Upper lobe of right lung (tissue), 1 donor: Measurements from ENCODE around the gene TLR8. TPM values are rescaled to one million over a fixed set of nuclear protein-coding genes. Genes with fewer than 3 reads are reported as not detected.
"Not testable (repeated sequence)": the region's sequence is repeated elsewhere in the genome, so short reads cannot be mapped to it uniquely, and the experiment has no call there.

Source experiments
- ATAC-seq: fragments of 200-7000 bp; cut with Tn5 transposase; one replicate; pipeline ENCODE4 v1.9.1; 2020; ENCODE audit warnings: mild to moderate bottlenecking, moderate library complexity
- DNase-seq: peaks from one replicate; pipeline ENCODE4 v3.0.0-alpha.2; 2020
- H3K27ac ChIP-seq: fragments of 200-600 bp; one replicate; pipeline ENCODE4 v1.8.0; 2022
- H3K27me3 ChIP-seq: fragments of 200-600 bp; one replicate; pipeline ENCODE4 v1.8.0; 2022; ENCODE audit warnings: mild to moderate bottlenecking
- H3K36me3 ChIP-seq: fragments of 200-600 bp; one replicate; pipeline ENCODE4 v1.8.0; 2022
- H3K4me1 ChIP-seq: fragments of 200-600 bp; one replicate; pipeline ENCODE4 v1.8.0; 2022
- H3K4me3 ChIP-seq: fragments of 200-600 bp; one replicate; pipeline ENCODE4 v1.8.0; 2022; ENCODE audit warnings: mild to moderate bottlenecking
- H3K9me3 ChIP-seq: fragments of 200-600 bp; one replicate; pipeline ENCODE4 v1.8.0; 2022
- intact Hi-C: fragments of 100-400 bp; cut with DNase I; formaldehyde crosslinking; loops from one replicate; pipeline ENCODE4 v1.11.0; 2022
- total RNA-seq: library from RNA; stranded (reverse); fragmentation: NEBNext Ultra II Directional; extraction: Animal tissue kit (Norgen Biotek cat#: 25700); gene quantifications from one replicate; pipeline ENCODE4 v1.2.1, GENCODE V29; 2021
- TF ChIP-seq, protein P1 (sequence below): fragments of 200-600 bp; IDR thresholded peaks from one replicate; pipeline ENCODE4 v1.8.0; 2022; ENCODE audit warnings: antibody characterized with exemption
- donor health status: DM: no; HTN: yes; CAD: no; lungs with severe emphysema.

TLR8 gene
- total RNA-seq, 1 donor from 2014 or later = 17.8 TPM

DNA sequence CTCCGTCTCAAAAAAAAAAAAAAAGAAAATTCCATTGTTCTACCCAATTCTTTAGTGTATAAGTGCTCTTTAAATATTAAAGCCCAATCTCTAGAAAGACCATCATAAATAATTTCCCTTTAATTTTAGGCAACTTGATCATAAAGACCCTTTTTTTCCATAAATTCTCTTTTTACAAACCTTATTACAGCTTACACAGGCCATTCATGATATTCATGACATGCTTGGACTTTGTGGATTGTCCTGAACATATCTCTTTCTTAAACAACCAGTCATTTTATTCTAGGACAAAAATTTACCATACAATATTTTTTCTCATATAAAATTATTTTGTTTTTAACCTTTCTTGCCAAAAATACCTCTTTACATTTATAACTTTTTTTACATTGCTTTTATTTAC, 30.5 kb downstream of the TLR8 start:
- ATAC-seq (no peak), DNase-seq (no peak)
- no peaks in the 10 kb centered on the region for H3K4me1 ChIP-seq
- H3K27me3 ChIP-seq = no peaks in the 10 kb centered on the region
- intact Hi-C loops = no loop called here
- H3K27ac ChIP-seq = no peak overlapping the region
- H3K36me3 ChIP-seq = no peaks in the 10 kb centered on the region
- no peak overlapping the region for H3K4me3 ChIP-seq
- TF ChIP-seq, protein P1, sequence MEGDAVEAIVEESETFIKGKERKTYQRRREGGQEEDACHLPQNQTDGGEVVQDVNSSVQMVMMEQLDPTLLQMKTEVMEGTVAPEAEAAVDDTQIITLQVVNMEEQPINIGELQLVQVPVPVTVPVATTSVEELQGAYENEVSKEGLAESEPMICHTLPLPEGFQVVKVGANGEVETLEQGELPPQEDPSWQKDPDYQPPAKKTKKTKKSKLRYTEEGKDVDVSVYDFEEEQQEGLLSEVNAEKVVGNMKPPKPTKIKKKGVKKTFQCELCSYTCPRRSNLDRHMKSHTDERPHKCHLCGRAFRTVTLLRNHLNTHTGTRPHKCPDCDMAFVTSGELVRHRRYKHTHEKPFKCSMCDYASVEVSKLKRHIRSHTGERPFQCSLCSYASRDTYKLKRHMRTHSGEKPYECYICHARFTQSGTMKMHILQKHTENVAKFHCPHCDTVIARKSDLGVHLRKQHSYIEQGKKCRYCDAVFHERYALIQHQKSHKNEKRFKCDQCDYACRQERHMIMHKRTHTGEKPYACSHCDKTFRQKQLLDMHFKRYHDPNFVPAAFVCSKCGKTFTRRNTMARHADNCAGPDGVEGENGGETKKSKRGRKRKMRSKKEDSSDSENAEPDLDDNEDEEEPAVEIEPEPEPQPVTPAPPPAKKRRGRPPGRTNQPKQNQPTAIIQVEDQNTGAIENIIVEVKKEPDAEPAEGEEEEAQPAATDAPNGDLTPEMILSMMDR = no peak
- no peaks in the 10 kb centered on the region for H3K9me3 ChIP-seq

GRCh38 chrX:12940471-12940870, 34.1 kb downstream of the TLR8 start:
- H3K36me3 ChIP-seq, intact Hi-C loops, H3K27me3 ChIP-seq, H3K9me3 ChIP-seq, H3K4me1 ChIP-seq, H3K27ac ChIP-seq, ATAC-seq, H3K4me3 ChIP-seq, DNase-seq: not testable (repeated sequence)

DNA sequence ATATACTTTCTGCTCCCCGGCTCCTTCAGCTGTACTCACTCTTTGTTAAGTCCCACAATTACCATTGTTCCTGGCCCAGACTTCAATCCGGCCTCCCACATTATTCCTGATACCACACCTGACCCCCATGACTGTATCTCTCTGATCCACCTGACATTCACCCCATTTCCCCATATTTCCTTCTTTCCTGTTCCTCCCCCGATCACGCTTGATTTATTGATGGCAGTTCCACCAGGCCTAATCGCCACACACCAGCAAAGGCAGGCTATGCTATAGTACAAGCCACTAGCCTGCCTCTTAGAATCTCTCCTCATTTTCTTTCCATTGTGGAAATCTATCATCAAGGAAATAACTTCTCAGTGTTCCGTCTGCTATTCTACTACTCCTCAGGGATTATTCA, 37.2 kb downstream of the TLR8 start:
- peaks cover 14% of the 10 kb centered on the region for H3K4me1 ChIP-seq
- H3K4me3 ChIP-seq, H3K9me3 ChIP-seq, H3K27ac ChIP-seq, DNase-seq, H3K27me3 ChIP-seq, ATAC-seq, intact Hi-C loops, H3K36me3 ChIP-seq: not testable (repeated sequence)

DNA sequence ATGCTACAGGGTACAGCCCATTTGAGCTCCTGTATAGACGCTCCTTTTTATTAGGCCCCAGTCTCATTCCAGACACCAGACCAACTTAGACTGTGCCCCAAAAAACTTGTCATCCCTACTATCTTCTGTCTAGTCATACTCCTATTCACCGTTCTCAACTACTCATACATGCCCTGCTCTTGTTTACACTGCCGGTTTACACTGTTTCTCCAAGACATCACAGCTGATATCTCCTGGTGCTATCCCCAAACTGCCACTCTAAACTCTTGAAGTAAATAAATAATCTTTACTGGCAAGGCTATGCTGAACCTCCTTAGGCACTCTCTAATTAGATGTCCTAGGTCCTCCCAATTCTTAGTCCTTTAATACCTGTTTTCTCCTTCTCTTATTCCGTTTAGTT, 38.0 kb downstream of the TLR8 start:
- intact Hi-C loops, DNase-seq, ATAC-seq, H3K9me3 ChIP-seq, H3K27ac ChIP-seq, H3K4me3 ChIP-seq, H3K27me3 ChIP-seq, H3K36me3 ChIP-seq: not testable (repeated sequence)
- peaks cover 15% of the 10 kb centered on the region for H3K4me1 ChIP-seq

GRCh38 chrX:12945494-12945893, 39.1 kb downstream of the TLR8 start:
- DNase-seq (no peak), ATAC-seq (no peak)
- H3K4me3 ChIP-seq = no peak overlapping the region
- peaks cover 21% of the 10 kb centered on the region for H3K4me1 ChIP-seq
- H3K27me3 ChIP-seq = no peaks in the 10 kb centered on the region
- H3K36me3 ChIP-seq = no peaks in the 10 kb centered on the region
- no peaks in the 10 kb centered on the region for H3K9me3 ChIP-seq
- TF ChIP-seq, protein P1 = no peak
- no peak overlapping the region for H3K27ac ChIP-seq
- intact Hi-C loops = no loop called here

GRCh38 chrX:12946406-12946805, 40.0 kb downstream of the TLR8 start:
- Histone ChIP-seq H3K36me3 (no peaks in the 10 kb centered on the region), H3K4me1 (peaks cover 21% of the 10 kb centered on the region), H3K9me3 (no peaks in the 10 kb centered on the region), H3K27me3 (no peaks in the 10 kb centered on the region), H3K4me3 (no peak overlapping the region), H3K27ac (no peak overlapping the region)
- ATAC-seq = no peak
- TF ChIP-seq, protein P1 = no peak
- no peak for DNase-seq
- intact Hi-C loops = no loop called here

- Histone ChIP-seq H3K9me3 (no peaks in the 10 kb centered on the region), H3K4me1 (peaks cover 21% of the 10 kb centered on the region), H3K27ac (peak overlapping the region; percentile 55), H3K27me3 (no peaks in the 10 kb centered on the region), H3K4me3 (no peak overlapping the region), H3K36me3 (no peaks in the 10 kb centered on the region)
- peak; percentile 95 for ATAC-seq
- DNase-seq = no peak
- TF ChIP-seq, protein P1 = peak; percentile 77
- intact Hi-C loops = no loop called here
These were observed 40.6 kb downstream of the TLR8 start for GRCh38 chrX:12946838-12947544.
